ENCODE measurements around the gene RAB25. TPM values are rescaled to one million over a fixed set of nuclear protein-coding genes. Genes with fewer than 3 reads are reported as not detected.

RAB25 gene
- polyA plus RNA-seq, 1 experiment: not detected

DNA sequence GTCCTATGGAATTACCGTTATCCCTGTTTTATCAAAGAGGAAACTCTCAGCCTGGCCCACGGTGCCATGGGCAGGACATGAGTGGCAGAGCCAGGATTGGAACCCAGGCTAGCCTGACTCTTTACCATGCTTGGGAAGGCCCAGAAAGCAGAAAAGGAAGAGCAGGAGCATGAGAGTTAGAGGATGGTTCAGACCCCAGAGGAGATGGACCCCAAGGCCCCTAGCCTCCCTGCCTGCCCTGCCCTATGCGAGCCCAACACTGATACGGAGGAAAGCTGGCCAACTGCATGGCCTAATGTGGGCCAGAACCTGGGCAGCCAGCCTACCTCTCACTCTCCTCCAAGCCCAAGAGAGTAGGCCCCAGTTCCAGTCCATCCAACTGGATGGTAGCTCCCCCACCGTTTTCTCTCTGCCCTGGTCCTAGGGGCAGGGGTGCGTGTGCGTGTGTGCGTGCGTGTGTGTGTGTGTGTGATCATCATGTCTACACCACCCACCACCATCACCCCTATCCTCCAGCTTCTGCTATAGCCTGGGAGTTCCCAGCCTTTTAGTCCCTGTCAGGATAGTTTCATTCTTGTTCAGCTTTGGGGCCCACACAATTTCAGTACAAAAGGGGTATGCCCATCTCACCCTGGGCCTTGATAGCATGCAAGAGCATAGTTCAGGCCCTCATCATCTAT is 36.7 kb downstream of the RAB25 start:
- TF ChIP-seq, protein P1, sequence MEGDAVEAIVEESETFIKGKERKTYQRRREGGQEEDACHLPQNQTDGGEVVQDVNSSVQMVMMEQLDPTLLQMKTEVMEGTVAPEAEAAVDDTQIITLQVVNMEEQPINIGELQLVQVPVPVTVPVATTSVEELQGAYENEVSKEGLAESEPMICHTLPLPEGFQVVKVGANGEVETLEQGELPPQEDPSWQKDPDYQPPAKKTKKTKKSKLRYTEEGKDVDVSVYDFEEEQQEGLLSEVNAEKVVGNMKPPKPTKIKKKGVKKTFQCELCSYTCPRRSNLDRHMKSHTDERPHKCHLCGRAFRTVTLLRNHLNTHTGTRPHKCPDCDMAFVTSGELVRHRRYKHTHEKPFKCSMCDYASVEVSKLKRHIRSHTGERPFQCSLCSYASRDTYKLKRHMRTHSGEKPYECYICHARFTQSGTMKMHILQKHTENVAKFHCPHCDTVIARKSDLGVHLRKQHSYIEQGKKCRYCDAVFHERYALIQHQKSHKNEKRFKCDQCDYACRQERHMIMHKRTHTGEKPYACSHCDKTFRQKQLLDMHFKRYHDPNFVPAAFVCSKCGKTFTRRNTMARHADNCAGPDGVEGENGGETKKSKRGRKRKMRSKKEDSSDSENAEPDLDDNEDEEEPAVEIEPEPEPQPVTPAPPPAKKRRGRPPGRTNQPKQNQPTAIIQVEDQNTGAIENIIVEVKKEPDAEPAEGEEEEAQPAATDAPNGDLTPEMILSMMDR (IDR thresholded peaks at IDR 0.05; ENCODE audit: low read depth, low read length): no peak
- no peak overlapping the region for H3K4me3 ChIP-seq (ENCODE audit: low read depth, low read length)
- no peak for DNase-seq (ENCODE audit: low read depth, low spot score)
- no peaks in the 10 kb centered on the region for H3K27me3 ChIP-seq (ENCODE audit: control insufficient read depth, insufficient read depth, low read length)
- H3K9me3 ChIP-seq (ENCODE audit: control insufficient read depth, insufficient read depth, low read length): no peaks in the 10 kb centered on the region
- ChIA-PET POLR2A (interaction anchor here (5.7 to 6.9 kb wide), 2 partner anchors 18 to 31 kb away, joined by 25 to 36 read pairs; partner anchors contain the start of gene LMNA), CTCF (interaction anchor here (0.6 to 20.2 kb wide), 9 partner anchors 8 to 262 kb away, joined by 3 to 682 read pairs (median 8); partner anchors contain the start of genes LMNA and MEX3A)
- no peak overlapping the region for H3K27ac ChIP-seq (ENCODE audit: low read depth, low read length)

DNA sequence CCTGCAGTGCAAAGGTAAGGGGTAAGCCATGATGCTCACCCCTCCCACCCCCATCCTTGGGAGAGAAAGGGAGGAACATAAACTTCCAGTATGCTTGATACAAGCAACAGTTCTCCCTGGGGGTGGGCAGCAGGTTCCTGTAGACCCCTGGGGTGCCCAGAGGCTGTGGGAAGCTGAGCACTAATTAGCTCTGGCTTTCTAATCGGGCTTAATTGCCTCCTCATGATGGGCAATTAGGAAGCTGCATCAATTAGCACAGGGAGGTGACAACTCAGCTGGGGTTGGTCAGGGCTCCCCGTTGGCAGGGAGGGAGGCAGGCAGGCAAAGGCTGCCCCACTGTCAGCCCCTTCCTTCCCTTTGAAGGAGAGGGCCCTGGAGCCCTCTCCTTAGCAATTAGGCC is 37.8 kb downstream of the RAB25 start:
- H3K9me3 ChIP-seq (ENCODE audit: control insufficient read depth, insufficient read depth, low read length): no peaks in the 10 kb centered on the region
- CTCF ChIA-PET: interaction anchor here (1.6 to 20.2 kb wide), 4 partner anchors 9 to 127 kb away, joined by 3 to 682 read pairs (median 50); partner anchors contain the start of gene LMNA

DNA sequence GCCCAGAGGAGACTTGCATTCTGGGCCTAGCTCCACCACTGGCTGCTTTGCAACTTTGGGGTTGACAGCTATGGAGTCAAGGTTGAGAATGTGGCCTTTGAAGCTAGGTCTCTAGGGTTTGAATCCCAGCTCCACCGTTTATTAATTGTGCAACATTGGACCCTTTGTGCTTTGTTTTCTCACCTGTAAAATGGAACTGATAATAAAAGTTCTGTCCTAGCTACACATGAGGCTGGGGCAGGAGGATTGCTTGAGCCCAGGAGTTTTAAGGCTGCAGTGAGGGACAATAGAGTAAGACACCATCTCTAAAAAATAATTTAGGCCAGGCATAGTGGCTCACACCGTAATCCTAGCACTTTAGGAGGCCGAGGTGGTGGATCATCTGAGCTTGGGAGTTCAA is 38.3 kb downstream of the RAB25 start:
- DNase-seq (ENCODE audit: low read depth, low spot score): no peak
- Histone ChIP-seq H3K27me3 (ENCODE audit: control insufficient read depth, insufficient read depth, low read length) (no peaks in the 10 kb centered on the region), H3K27ac (ENCODE audit: low read depth, low read length) (no peak overlapping the region), H3K4me3 (ENCODE audit: low read depth, low read length) (no peak overlapping the region), H3K9me3 (ENCODE audit: control insufficient read depth, insufficient read depth, low read length) (no peaks in the 10 kb centered on the region)
- TF ChIP-seq, protein P1 (IDR thresholded peaks at IDR 0.05; ENCODE audit: low read depth, low read length): no peak
- ChIA-PET CTCF (interaction anchor here (0.6 to 20.2 kb wide), 4 partner anchors 9 to 213 kb away, joined by 3 to 682 read pairs (median 7); partner anchors contain the start of gene LMNA), POLR2A (interaction anchor here (0.6 to 6.9 kb wide), 3 partner anchors 16 to 43 kb away, joined by 4 to 36 read pairs (median 25); partner anchors contain the start of gene LMNA)

More for the DNA sequence above, 37.8 kb downstream of the RAB25 start:
- no peak overlapping the region for H3K4me3 ChIP-seq (ENCODE audit: low read depth, low read length)
- H3K27ac ChIP-seq (ENCODE audit: low read depth, low read length): no peak overlapping the region
- POLR2A ChIA-PET: interaction anchor here (0.6 to 6.9 kb wide), 3 partner anchors 16 to 43 kb away, joined by 4 to 36 read pairs (median 25); partner anchors contain the start of gene LMNA
- no peaks in the 10 kb centered on the region for H3K27me3 ChIP-seq (ENCODE audit: control insufficient read depth, insufficient read depth, low read length)
- TF ChIP-seq, protein P1 (IDR thresholded peaks at IDR 0.05; ENCODE audit: low read depth, low read length): no peak
- no peak for DNase-seq (ENCODE audit: low read depth, low spot score)

DNA sequence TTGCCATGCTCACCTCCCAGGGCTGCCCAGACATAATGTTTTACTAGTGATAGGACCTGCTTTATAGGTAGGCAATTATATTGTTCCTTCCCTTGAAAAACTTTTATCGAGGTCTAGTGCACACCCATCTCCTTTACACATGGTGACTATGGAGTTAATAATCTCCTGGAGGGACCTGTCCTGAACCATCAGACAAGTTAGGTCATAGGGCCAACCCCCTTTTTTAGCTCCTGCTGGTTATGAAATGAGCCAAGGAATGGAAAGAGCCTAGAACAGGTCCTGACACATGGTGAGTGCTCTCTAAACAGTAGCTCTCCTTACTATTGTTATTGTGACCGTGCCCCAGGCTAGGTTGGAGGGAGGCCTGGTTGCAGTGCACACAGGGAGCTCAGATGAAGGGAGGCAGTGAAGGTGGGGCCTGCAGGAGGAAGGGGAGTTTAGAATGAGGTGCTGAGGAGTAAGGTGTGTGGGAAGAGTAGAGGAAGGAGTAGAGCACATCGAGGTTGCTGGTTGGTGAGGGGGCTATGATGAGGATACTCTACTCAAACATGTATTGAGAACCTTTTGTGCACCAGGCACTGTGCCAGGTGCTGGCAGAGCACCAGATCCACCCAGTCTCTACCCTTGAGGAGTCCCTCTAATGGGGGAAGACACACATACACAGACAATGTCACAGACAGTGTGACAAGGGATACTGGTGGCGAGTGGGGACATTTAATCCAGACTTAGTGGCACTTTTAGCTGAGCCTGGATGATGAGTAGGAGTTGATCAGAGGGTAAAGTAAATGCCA is 39.4 kb downstream of the RAB25 start:
- DNase-seq (ENCODE audit: low read depth, low spot score): no peak
- no peaks in the 10 kb centered on the region for H3K9me3 ChIP-seq (ENCODE audit: control insufficient read depth, insufficient read depth, low read length)
- no peak overlapping the region for H3K4me3 ChIP-seq (ENCODE audit: low read depth, low read length)
- CTCF ChIA-PET: interaction anchor here (1.0 to 20.2 kb wide), 4 partner anchors 10 to 125 kb away, joined by 3 to 682 read pairs (median 9); partner anchors contain the start of gene LMNA
- POLR2A ChIA-PET: interaction anchor here (0.5 to 6.9 kb wide), 4 partner anchors 15 to 69 kb away, joined by 4 to 36 read pairs (median 14); partner anchors contain the start of gene LMNA
- TF ChIP-seq, protein P1 (IDR thresholded peaks at IDR 0.05; ENCODE audit: low read depth, low read length): no peak
- no peak overlapping the region for H3K27ac ChIP-seq (ENCODE audit: low read depth, low read length)
- H3K27me3 ChIP-seq (ENCODE audit: control insufficient read depth, insufficient read depth, low read length): no peaks in the 10 kb centered on the region

Data from AG04450 (cell line).